HG03025 (cell line): ENCODE results near the gene NPC1.

ENCODE experiments used
- ATAC-seq: cut with Tn5 transposase; IDR thresholded peaks from one replicate; pipeline ENCODE4 v1.9.1; 2021; ENCODE audit warnings: mild to moderate bottlenecking, moderate library complexity; ENCODE audit not compliant: unreplicated experiment, low FRiP score

Gene NPC1

GRCh38 chr18:23552505-23552904, 33.8 kb downstream of the NPC1 start:
- no peak for ATAC-seq

GRCh38 chr18:23551978-23552377, 34.3 kb downstream of the NPC1 start:
- ATAC-seq, result no peak

- ATAC-seq, result no peak
These were observed 35.4 kb downstream of the NPC1 start for GRCh38 chr18:23550898-23551297.

DNA sequence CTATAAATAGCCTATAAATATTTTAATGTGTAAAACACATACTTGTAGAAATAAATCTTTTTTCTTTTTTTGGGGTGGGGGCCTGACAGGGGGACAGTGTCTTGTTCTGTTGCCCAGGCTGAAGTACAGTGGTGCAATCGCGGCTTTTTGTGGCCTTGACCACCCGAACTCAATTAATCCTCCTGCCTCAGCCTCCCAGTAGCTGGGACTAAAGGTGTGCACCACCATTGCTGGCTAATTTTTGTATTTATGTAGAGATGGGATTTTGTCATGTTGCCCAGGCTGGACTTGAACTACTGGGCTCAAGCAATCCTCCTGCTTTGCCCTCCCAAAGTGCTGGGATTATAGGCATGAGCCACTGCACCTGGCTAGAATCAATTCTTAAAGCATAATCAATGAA, 37.6 kb downstream of the NPC1 start:
- ATAC-seq, result no peak

DNA sequence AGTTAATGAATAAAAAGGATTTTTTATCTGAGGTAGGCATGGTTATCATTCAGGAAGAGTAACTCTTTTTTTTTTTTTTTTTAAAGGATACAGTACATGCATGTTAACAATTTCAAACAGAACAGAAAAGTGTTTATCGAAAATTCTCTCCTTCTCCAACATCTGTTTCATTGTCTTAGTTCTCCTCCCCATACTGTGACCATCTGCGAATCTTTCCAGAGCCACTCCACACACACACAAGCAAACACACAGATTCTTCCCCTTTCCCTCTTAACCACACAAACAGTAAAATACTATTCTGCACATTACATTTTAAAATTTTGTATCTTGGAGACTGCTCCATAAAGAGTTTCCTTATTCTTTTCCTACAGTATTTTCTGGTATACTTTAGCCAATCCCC, 38.0 kb downstream of the NPC1 start:
- no peak for ATAC-seq

GRCh38 chr18:23547846-23548245, 38.5 kb downstream of the NPC1 start:
- ATAC-seq, result no peak

GRCh38 chr18:23547306-23547705, 39.0 kb downstream of the NPC1 start:
- no peak for ATAC-seq

- ATAC-seq, result no peak
These were observed 41.0 kb downstream of the NPC1 start for GRCh38 chr18:23545247-23545789.

GRCh38 chr18:23542461-23542860, 43.8 kb downstream of the NPC1 start:
- ATAC-seq, result no peak

DNA sequence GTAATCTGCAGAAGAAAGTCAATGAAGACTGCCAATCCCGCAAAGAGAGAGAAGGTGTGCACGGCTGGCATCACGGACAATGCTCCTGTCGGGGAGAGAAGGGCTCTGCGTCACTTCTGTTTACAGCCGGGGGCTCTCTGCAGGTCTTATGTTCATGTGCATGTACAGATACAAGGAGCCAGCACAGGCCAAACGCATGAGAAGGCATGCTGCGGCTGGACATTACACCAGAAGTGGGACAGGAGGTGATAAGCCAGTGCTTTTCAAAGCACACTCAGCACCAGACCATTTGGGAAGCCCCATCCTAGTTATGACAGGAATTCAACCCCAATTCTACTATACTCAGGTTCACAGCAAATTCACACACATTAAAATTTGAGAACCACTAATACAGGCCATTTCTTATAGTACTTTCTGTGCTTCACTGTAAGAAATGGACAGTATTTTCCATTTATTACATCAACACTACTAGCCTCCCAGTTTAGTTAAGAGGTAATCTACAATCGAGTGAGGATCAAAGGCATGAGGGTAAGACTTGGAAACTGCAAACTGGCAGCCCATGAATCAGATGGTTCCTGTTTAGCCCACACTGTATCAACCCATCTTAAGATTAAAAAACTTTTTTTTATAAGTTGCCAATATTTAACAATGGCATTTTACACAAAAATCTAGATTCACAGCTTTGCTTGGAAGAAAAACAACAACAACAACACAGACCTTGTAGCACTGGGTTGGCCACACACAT, 44.8 kb downstream of the NPC1 start:
- ATAC-seq, result no peak

GRCh38 chr18:23540867-23541266, 45.4 kb downstream of the NPC1 start:
- peak; percentile 69 for ATAC-seq

DNA sequence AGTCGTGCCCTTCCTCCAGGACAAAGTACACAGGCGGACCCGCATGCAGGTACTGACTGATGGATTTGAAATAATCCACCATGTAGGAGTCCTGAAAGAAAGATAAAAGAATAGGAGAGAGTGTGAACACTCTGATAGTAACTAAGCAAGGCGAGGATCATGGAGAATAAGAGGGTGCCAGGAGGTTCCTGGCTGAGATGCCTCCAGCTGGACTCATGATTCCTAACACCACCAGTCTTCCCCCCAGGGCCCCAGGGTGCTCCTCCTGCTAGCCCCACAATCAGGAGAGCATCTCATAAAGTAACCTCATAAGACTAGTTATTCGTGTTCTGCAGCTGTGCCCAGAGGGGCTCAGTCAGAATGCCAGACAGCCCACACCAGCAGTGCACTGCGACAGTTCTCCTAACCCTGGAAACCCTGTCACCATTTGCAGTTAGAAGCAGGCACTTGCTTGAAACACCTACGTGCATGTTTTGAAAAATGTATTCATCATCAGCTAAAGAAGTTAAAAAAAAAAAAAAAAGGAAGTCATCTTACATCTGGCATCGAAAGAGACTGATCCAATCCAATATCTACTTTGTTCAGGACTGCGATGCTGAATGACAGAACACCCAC, 46.3 kb downstream of the NPC1 start:
- ATAC-seq, result no peak

- ATAC-seq, result no peak
These were observed 47.0 kb downstream of the NPC1 start for GRCh38 chr18:23539296-23539695.

DNA sequence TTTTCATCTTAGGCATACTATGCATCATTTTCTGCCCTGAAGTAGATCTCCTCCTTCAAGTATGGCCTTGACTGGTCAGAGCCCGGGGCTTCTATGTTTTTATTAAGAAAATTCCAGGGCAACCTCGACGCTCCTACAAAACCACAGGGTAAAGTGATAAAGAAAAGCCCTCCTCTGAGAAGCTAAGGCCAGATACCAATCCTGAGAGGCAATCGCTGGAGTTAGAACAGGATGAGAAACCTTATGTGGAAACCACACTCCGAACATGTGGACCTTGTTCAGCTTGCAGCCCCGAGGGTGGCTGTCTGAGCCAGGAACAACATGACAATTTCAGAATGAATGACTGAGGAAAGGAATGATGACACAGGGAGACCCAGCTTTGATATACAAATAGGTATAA, 47.4 kb downstream of the NPC1 start:
- ATAC-seq, result no peak

DNA sequence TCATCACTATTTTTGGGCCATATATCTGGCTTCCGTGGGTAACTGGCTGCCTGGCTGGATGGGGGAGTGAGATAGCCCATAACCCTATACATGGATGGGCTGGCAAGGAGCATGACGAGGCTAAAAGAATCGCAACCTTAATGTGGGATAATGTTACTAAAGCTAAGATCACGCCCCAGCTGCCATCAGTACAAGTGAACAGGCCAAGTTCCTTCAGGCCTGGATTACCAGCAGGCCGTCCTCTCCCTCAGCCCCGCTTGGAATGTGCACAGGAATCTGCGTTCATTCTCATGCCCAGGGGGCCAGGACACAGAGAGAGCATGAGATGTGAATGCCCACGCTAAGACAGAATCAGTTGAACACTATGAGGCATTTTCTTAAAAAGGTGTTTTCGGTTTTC, 48.3 kb downstream of the NPC1 start:
- no peak for ATAC-seq

GRCh38 chr18:23537274-23537673, 49.0 kb downstream of the NPC1 start:
- no peak for ATAC-seq

DNA sequence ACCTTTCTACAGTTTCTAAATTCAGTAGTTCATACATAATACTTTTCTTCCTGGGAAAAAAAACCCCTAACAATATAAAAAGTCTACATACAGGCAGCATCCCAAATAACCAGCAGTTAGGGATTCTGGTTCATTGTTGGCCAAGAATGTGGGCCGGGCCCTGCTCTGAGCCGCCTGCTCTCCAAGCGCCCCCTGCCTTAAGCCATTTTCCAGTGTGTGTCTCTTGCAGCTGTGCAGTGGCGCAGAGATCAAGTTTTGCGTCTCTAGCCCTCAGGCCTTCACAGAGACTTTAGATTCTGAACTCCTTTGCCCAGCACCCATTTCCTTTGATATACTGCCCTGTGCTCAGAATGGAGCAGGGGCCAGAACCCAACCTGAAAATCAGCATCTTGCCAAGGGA, 50.1 kb downstream of the NPC1 start:
- ATAC-seq, result no peak

DNA sequence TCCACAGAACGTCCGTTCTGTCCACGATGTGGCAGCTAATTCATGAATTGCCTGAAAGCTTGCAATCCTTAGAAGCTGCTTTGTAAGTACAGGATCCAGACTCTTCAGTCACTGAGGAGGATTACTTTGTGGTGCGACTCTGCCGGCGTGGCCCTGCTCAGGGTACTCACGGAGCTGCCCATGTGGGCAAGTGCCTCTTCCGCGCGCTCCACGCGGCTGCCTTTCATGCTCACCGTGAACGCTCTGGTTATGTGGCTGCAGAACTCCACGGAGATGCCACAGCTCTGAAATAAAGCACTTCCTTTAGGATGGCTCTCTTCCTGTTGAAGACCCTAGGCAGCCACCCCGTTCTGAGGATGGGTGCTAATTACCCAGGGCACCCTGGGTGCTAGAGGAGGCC, 52.0 kb downstream of the NPC1 start:
- ATAC-seq, result no peak

DNA sequence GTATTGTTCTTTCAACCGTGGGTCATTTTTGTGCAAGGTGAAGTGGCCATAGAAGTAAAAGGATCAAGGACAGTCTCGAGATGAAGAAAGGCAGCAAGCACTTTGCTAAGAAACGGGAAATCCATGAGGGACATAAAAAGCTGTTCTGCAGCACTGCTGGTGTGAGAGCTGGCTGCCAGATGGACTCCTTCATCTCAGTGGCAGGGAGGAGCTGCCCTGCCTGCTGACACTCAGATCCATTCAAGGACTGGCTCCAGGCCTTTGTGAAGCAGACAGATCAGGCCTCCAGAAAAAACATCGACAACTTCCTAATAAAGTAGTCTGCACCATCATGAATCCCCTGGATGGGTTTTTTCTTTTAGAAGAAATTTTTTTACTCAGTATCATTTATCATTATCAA, 53.5 kb downstream of the NPC1 start:
- no peak for ATAC-seq

GRCh38 chr18:23531912-23532311, 54.4 kb downstream of the NPC1 start:
- no peak for ATAC-seq

- ATAC-seq, result no peak
These were observed 56.1 kb downstream of the NPC1 start for GRCh38 chr18:23530195-23530594.

- no peak for ATAC-seq
These were observed 56.7 kb downstream of the NPC1 start for GRCh38 chr18:23529604-23530003.
